Loucy (cell line): Measurements from ENCODE around the gene UBE4A.

ENCODE experiments used
- H2AFZ ChIP-seq: fragments of 200-600 bp; sonication (generic); 2 replicates; pipeline ENCODE4 v1.6.0; 2016; ENCODE audit warnings: antibody characterized with exemption, mild to moderate bottlenecking, low read length, moderate library complexity
- H3F3A ChIP-seq: fragments of 200-600 bp; 2 replicates; pipeline ENCODE4 v1.6.0; 2016; ENCODE audit warnings: antibody characterized with exemption, low read depth, mild to moderate bottlenecking
- H3K27me3 ChIP-seq: fragments of 200-600 bp; sonication (generic); 2 replicates; pipeline ENCODE4 v1.6.1; 2014; ENCODE audit warnings: low read length, mild to moderate bottlenecking; ENCODE audit not compliant: insufficient read depth, poor library complexity, severe bottlenecking
- H3K36me3 ChIP-seq: fragments of 200-600 bp; sonication (generic); 2 replicates; pipeline ENCODE4 v1.6.1; 2016; ENCODE audit warnings: low read length; ENCODE audit not compliant: insufficient read depth
- H3K4me1 ChIP-seq: fragments of 200-600 bp; sonication (generic); 2 replicates; pipeline ENCODE4 v1.5.1; 2014; ENCODE audit warnings: low read length, mild to moderate bottlenecking; ENCODE audit not compliant: insufficient read depth, poor library complexity, severe bottlenecking
- H3K4me2 ChIP-seq: fragments of 200-600 bp; sonication (generic); 2 replicates; pipeline ENCODE4 v1.6.0; 2014; ENCODE audit warnings: antibody characterized with exemption, low read length, low read depth, mild to moderate bottlenecking; ENCODE audit not compliant: poor library complexity, severe bottlenecking
- H3K4me3 ChIP-seq: fragments of 200-600 bp; sonication (generic); 2 replicates; pipeline ENCODE4 v1.5.1; 2014; ENCODE audit warnings: low read length, mild to moderate bottlenecking, mixed read lengths; ENCODE audit not compliant: poor library complexity, severe bottlenecking
- H3K79me2 ChIP-seq: fragments of 200-600 bp; sonication (generic); 2 replicates; pipeline ENCODE4 v1.6.1; 2014; ENCODE audit warnings: low read length; ENCODE audit not compliant: insufficient read depth
- H3K9ac ChIP-seq: fragments of 200-600 bp; sonication (generic); 2 replicates; pipeline ENCODE4 v1.6.0; 2014; ENCODE audit warnings: mild to moderate bottlenecking, low read depth, low read length, moderate library complexity; ENCODE audit not compliant: poor library complexity, severe bottlenecking
- H3K9me2 ChIP-seq: fragments of 200-600 bp; sonication (generic); replicated peaks from 2 replicates; pipeline ENCODE4 v1.6.1; 2016; ENCODE audit warnings: low read depth, low read length, mixed read lengths
- H3K9me3 ChIP-seq: fragments of 200-600 bp; sonication (generic); 2 replicates; pipeline ENCODE4 v1.6.1; 2014; ENCODE audit warnings: mild to moderate bottlenecking, antibody characterized with exemption, low read length, low read depth; ENCODE audit not compliant: insufficient read depth
- H4K20me1 ChIP-seq: fragments of 200-600 bp; sonication (generic); 2 replicates; pipeline ENCODE4 v1.6.0; 2014; ENCODE audit warnings: antibody characterized with exemption, low read length, mild to moderate bottlenecking; ENCODE audit not compliant: insufficient read depth, poor library complexity, severe bottlenecking
- EZH2phosphoT487 ChIP-seq: fragments of 200-600 bp; IDR thresholded peaks from 2 replicates; pipeline ENCODE4 v1.6.1; 2018; ENCODE audit warnings: antibody characterized with exemption, mild to moderate bottlenecking, moderate library complexity, borderline replicate concordance
- TF ChIP-seq, protein P1 (sequence below): fragments of 200-600 bp; sonication (generic); conservative IDR thresholded peaks from 2 replicates; pipeline ENCODE4 v1.5.1; 2014; ENCODE audit warnings: mild to moderate bottlenecking, antibody characterized with exemption, low read length

UBE4A gene

DNA sequence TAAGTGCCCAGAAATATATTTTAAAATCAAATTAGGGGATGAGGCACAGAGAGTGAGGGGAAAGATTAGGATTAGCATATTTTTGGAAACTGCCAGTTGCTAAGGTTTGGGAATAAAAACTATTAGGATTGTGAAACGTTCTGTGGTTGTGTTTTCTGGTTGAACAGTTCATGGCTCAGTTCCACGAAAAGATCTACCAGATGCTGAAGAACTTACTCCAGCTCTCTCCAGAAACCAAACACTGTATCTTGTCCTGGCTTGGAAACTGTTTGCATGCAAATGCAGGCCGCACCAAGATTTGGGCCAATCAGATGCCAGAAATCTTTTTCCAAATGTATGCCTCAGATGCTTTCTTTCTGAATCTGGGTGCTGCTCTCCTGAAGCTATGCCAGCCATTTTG lies 15.3 kb downstream of the UBE4A start:
- H3K27me3 ChIP-seq: no peaks in the 10 kb centered on the region
- H3K9me3 ChIP-seq: no peaks in the 10 kb centered on the region
- H3K79me2 ChIP-seq: no peaks in the 10 kb centered on the region
- no peak overlapping the region for H3K9ac ChIP-seq
- TF ChIP-seq EZH2phosphoT487: no peak
- TF ChIP-seq, protein P1, sequence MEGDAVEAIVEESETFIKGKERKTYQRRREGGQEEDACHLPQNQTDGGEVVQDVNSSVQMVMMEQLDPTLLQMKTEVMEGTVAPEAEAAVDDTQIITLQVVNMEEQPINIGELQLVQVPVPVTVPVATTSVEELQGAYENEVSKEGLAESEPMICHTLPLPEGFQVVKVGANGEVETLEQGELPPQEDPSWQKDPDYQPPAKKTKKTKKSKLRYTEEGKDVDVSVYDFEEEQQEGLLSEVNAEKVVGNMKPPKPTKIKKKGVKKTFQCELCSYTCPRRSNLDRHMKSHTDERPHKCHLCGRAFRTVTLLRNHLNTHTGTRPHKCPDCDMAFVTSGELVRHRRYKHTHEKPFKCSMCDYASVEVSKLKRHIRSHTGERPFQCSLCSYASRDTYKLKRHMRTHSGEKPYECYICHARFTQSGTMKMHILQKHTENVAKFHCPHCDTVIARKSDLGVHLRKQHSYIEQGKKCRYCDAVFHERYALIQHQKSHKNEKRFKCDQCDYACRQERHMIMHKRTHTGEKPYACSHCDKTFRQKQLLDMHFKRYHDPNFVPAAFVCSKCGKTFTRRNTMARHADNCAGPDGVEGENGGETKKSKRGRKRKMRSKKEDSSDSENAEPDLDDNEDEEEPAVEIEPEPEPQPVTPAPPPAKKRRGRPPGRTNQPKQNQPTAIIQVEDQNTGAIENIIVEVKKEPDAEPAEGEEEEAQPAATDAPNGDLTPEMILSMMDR: no peak
- H3K4me2 ChIP-seq: no peak overlapping the region
- H3K9me2 ChIP-seq: no peaks in the 10 kb centered on the region
- no peaks in the 10 kb centered on the region for H3F3A ChIP-seq
- no peaks in the 10 kb centered on the region for H4K20me1 ChIP-seq
- no peak overlapping the region for H3K4me3 ChIP-seq
- no peaks in the 10 kb centered on the region for H3K4me1 ChIP-seq
- no peak overlapping the region for H2AFZ ChIP-seq
- H3K36me3 ChIP-seq: peaks cover 61% of the 10 kb centered on the region; the same call in 1 of the 2 replicates

DNA sequence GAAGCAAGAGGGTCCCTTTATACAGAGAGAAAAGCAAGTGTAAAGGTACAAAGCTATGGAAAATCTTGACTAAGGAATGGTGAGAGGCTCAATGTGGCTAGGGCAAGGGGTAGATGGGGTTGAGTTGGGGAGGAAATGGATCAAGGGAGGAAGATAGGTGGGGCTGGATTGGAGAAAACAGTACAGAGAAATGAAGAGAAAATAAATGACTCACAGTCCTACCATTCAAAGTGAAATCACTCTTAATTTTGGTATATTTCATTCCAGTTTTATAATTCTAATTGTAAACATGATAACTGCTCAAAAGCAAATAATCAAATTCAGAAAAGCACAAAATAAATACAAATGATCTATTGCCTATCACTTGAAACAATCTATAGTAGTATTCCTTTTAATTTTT lies 16.6 kb downstream of the UBE4A start:
- Histone ChIP-seq H4K20me1 (no peaks in the 10 kb centered on the region), H3K27me3 (no peaks in the 10 kb centered on the region), H3F3A (no peaks in the 10 kb centered on the region), H3K4me2 (no peak overlapping the region), H3K4me1 (no peaks in the 10 kb centered on the region), H3K9ac (no peak overlapping the region), H2AFZ (no peak overlapping the region), H3K36me3 (peaks cover 56% of the 10 kb centered on the region; the same call in 1 of the 2 replicates), H3K79me2 (no peaks in the 10 kb centered on the region), H3K4me3 (no peak overlapping the region), H3K9me3 (no peaks in the 10 kb centered on the region), H3K9me2 (no peaks in the 10 kb centered on the region)
- TF ChIP-seq, protein P1: no peak
- TF ChIP-seq EZH2phosphoT487: no peak

DNA sequence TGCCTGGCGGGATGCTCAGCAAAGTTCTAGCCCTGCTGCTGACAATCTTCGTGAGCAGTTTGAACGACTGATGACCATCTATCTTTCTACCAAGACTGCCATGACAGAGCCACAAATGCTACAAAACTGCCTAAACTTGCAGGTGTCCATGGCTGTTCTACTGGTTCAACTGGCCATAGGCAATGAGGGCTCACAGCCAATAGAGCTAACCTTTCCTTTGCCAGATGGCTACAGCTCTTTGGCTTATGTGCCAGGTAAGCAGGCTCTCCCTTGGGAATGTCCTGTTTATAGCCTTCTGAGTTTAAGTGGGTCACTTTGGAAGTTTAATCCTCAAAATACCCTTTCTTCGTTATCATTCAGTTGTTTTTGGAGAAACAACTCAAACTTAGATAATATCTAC lies 20.1 kb downstream of the UBE4A start:
- Histone ChIP-seq H2AFZ (no peak overlapping the region), H3K36me3 (peaks cover 54% of the 10 kb centered on the region; the same call in 1 of the 2 replicates), H3K9me3 (no peaks in the 10 kb centered on the region), H4K20me1 (no peaks in the 10 kb centered on the region), H3F3A (no peaks in the 10 kb centered on the region), H3K9me2 (no peaks in the 10 kb centered on the region), H3K4me3 (no peak overlapping the region), H3K4me1 (no peaks in the 10 kb centered on the region), H3K79me2 (no peaks in the 10 kb centered on the region), H3K27me3 (no peaks in the 10 kb centered on the region), H3K4me2 (no peak overlapping the region), H3K9ac (no peak overlapping the region)
- TF ChIP-seq, protein P1: no peak
- TF ChIP-seq EZH2phosphoT487: no peak
